ENCODE data around the gene KRTCAP2.

The KRTCAP2 gene

DNA sequence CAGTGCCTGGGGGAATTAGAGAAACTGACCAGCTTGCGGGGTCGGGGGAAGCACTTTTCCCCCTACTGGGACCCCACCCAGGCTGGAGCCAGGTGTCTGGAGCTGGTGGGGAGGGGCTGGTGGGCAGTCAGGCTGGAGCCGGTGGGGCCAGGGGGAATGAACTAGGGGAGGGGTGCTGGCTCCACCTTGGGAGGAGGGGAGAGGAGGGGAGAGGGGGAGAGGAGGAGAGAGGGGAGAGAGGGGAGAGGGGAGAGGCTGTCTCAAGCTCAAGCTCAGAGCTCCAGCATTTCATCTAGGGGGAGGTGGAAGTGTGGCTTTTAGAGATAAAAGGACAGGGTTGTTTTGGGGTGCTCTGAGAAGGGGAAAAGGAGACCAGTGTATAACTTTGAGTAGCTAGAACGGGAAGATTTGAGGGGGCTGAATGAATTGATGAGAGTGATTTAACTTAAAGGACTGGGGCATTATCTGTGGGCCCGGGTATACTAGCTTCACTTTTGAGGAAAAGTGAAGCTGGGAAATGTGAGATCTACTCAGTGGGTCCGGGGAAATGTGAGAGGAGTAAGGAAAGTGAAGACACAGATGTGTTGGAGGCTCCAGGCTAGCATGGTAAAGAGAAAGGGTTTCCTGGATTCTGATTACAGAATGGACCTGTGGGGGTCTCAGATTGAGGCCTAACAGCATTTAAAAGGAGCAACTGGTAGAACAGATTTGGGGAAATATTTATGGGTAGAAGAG is 42.7 kb downstream of the KRTCAP2 start:
- DNase-seq = no peak

- peak; percentile 3 for DNase-seq
Measured at GRCh38 chr1:155128755-155129473, 44.2 kb downstream of the KRTCAP2 start.

- DNase-seq = no peak
Measured at GRCh38 chr1:155127967-155128754, 44.9 kb downstream of the KRTCAP2 start.

GRCh38 chr1:155127105-155127966 is 45.8 kb downstream of the KRTCAP2 start, which contains the start of gene EFNA1:
EFNA1 (plus strand) TSS chr1:155127876; CDS start chr1:155127978, 102 bp downstream.
- peak; percentile 15 for DNase-seq

- DNase-seq = peak; percentile 27
Measured at GRCh38 chr1:155126556-155127104, 46.5 kb downstream of the KRTCAP2 start.

DNA sequence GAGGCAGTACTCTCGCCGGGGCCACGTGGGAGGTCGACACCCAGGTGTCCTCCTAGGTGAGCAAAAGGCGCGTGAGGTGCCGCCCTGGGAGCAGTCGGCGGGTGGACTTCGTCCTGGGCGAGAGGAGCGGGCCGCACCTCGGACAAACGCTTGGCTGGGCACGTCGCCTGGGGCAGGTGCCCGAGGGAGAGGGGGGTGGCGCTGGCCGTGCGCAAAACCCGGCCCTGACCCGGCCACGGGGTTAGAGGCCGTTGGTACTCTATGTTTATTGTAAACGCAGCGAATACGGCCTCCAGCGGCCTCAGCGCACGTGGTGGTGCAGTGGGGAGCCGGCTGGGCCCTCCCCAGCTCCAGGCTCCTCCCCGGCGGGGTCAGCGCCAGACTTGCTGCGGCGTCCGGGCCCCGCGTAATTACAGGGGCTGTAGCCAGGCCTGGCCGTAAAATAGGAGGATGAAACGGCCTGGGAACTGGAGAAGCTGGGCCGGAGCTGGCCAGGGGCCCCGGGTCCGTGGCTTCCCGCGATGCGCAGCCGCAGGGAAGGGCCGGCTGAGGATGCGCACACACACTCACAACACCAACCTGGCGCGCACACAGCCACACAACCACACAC is 47.1 kb downstream of the KRTCAP2 start:
- no peak for DNase-seq

- no peak for DNase-seq
Measured at GRCh38 chr1:155125511-155125945, 47.6 kb downstream of the KRTCAP2 start.

DNA sequence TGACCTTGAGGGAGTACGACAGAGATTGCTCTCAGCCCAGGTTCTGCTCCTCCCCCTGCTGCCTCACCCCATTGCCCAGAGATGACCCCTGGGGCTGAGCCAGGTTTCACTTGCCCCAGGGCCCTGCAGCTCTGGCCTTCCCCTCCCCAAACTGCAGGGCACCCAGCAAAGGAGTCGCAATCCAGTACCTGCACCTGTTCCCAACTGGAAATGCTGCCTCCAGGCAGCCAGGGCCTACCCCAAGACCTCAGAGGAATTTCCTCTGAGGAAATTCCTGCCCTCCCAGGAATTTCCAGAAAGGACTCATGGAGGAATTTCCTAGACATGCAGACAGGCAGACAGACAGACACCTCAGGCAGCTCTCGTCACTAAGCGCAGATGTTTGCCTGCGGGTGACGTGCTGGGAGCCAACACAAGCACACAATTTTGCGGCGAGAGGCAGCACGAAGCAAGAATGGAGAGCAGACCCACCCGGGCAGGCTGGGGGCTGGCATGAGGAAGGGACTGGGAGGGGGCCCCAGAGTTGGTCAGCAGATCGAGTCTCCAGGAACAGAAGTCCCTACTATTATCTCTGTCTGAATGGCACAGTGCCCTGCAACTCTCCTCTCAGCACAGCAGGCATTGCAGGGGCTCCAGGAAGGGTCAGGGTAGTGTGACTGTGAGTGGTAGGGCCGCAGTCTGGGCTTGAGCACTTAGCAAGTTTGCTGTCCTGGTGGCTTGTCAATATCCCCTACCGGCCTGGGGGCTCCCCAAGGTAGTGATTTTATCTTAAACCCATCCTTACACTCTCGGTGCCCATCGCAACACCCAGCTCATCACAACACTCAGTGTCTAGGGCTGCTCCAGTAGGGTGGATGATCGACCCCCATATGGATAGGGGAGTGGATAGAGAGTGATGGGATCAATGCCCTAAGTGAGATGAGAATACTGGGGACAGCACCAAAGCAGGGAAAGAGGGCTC is 48.3 kb downstream of the KRTCAP2 start:
- no peak for DNase-seq

DNA sequence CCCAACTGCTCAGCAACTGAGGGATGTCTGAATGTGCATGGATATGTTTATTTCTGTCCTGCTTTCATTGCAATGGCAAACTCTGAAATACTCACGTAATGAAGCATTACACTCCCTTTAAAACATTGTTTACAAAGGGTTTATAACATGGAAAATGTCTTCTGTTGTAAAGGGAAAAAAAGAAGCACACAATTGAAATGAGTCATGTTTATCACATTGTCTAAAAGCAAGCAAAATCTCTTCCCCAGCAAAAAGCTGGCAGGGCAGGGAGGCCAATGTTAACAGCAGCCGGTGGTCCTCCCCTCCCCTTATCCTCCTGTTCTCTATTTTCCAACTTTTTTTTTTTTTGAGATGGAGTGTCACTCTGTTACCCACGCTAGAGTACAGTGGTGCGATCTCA is 49.3 kb downstream of the KRTCAP2 start:
- DNase-seq = no peak

DNA sequence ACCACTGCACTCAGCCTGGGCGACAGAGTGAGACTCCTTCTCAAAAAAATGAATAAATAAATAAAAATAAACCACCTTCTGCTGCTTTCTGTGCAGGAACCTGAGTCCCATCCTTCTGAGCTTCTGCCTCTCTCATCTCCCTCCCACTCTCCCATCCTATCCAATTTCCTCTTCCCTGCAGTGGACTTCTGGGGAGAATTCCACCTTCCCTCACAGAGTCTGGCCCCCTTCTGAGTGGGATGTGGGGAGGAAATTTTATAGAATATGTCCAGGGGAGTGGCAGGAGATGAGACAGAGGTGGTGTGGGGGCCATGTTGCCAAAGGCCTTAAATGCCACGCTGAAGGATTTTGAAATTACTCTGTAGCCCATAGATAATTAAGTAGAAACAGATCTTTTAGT is 50.8 kb downstream of the KRTCAP2 start:
- DNase-seq = no peak

DNA sequence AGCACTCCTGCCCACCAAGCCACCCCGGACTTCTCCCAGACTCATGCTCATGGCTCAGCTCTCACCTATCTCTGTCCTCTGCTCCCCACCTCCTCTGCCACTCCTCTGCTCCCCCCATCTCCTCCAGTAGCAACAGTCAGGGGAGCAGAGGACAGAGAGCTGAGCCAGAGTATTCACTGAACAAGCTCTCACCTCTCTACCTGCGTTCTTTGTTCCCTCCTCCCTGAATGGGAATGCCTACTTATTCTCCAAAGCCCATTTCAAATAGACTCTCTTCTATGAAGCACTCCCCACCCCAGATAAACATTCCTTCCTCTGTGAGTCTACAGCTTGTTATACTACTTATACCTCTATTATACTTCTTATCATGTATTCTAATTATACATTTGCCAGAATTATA is 51.9 kb downstream of the KRTCAP2 start:
- DNase-seq = no peak

DNA sequence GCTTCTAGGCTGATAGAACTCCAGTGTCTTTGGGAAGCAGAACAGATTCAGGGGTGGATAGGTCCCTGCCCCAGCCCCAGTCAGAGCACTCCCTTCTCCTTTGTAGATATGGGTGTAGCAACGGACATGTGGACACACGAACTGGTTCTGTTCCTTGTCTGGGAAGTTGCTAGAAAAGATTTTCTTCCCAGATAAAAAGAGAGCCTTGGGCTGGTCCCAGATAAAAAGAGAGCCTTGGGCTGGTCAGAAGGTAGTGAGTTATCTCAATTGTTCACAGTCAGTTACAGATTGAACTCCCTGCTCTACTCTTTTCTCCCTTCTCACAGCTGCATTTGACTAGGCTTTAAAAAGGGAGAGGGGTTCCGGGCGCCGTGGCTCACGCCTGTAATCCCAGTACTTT is 52.9 kb downstream of the KRTCAP2 start:
- no peak for DNase-seq

All from effector CD4-positive, alpha-beta T cell (primary cell).